ENCODE measurements around the gene EPM2AIP1. TPM values are rescaled to one million over a fixed set of nuclear protein-coding genes. Genes with fewer than 3 reads are reported as not detected.

Gene EPM2AIP1
- total and polyA plus RNA-seq, 2 of the 8 experiments (the other 6 are each of a cell fraction or from before 2014, with no cell fraction given): 6.6 to 9.0 TPM

DNA sequence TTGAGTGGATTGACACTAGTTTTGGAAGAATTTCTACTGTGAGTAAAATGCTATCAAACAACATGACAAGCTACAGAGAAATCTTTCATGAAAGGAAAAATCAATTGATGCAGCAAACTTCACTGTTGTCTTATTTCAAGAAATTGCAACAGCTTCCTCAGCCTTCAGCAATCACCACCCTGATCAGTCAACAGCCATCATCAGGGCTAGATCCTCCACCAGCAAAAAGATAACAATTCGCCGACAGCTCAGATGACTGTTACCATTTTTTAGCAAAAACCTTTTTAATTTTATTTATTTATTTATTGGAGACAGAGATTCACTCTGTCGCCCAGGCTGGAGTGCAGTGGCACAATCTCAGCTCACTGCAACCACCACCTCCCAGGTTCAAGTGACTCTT is 44.4 kb upstream of the EPM2AIP1 start:
- ChIA-PET CTCF (ENCODE audit: partially characterized antibody) (interaction anchor here (1.3 to 1.5 kb wide), 2 partner anchors 133 to 306 kb away, joined by 3 read pairs; no protein-coding TSS in a partner anchor), POLR2A (ENCODE audit: partially characterized antibody) (interaction anchor here (2.4 kb wide), 1 partner anchor 44 kb away, joined by 5 read pairs; the partner anchor contains the start of genes EPM2AIP1 and MLH1)
- Histone ChIP-seq H3K9me3 (ENCODE audit: insufficient read depth in 2 of 2, low read depth in 1 of 2, low read length in 1 of 2) (0 out of 4 replicates have a peak, but pooled peaks cover 0 to 3% of the 10 kb centered on the region in 2 experiments), H2BK20ac (ENCODE audit: low read length) (no peak overlapping the region), H3K9ac (replicated peaks in 1 of 4; ENCODE audit: extremely low read depth in 1 of 4, low read depth in 3 of 4, low read length in 3 of 4) (no peak overlapping the region), H2BK12ac (ENCODE audit: low read depth, low read length) (no peak overlapping the region), H3K56ac (replicated peaks; ENCODE audit: insufficient read length, low read depth, low read length) (no peak overlapping the region), H3K23ac (ENCODE audit: insufficient read length) (no peak overlapping the region), H3K14ac (ENCODE audit: insufficient read length) (no peak overlapping the region), H3K27me3 (replicated peaks in 1 of 4; ENCODE audit: control insufficient read depth in 3 of 4, extremely low read depth in 1 of 4, insufficient read depth in 3 of 4, low read length in 3 of 4) (no peaks in the 10 kb centered on the region), H3K4ac (replicated peaks; ENCODE audit: insufficient read length, low read depth, low read length) (no peak overlapping the region), H3K4me1 (replicated peaks in 1 of 4; ENCODE audit: control insufficient read depth in 3 of 4, insufficient read depth in 4 of 4, low read length in 3 of 4) (no peaks in the 10 kb centered on the region), H3K79me2 (ENCODE audit: control insufficient read depth in 1 of 2, insufficient read depth in 2 of 2, low read length in 2 of 2) (no peaks in the 10 kb centered on the region), H4K91ac (replicated peaks; ENCODE audit: insufficient read length, low read length) (no peak overlapping the region), H3K36me3 (ENCODE audit: control insufficient read depth in 2 of 4, insufficient read depth in 4 of 4, low read length in 3 of 4) (peaks cover 7 to 61% (median 40%) of the 10 kb centered on the region in 4 experiments; a peak in 7 of 8 replicates), H2BK5ac (ENCODE audit: low read depth, low read length) (no peak overlapping the region), H4K5ac (ENCODE audit: insufficient read length, low read depth, low read length) (no peak overlapping the region), H4K8ac (ENCODE audit: extremely low read depth, insufficient read depth, low read length) (no peak overlapping the region), H3K18ac (ENCODE audit: extremely low read depth, low read length) (no peak overlapping the region), H2AFZ (ENCODE audit: low read length) (no peak overlapping the region), H3K4me2 (ENCODE audit: insufficient read depth in 1 of 2, low read depth in 2 of 2, low read length in 2 of 2) (no peak overlapping the region), H2BK15ac (ENCODE audit: low read length) (no peak overlapping the region), H3K79me1 (ENCODE audit: low read depth, low read length) (peaks cover 4% of the 10 kb centered on the region; the same call in 1 of the 2 replicates), H3K27ac (ENCODE audit: low read depth, low read length) (no peak overlapping the region), H2AK5ac (ENCODE audit: low read depth, low read length) (no peak overlapping the region), H3K23me2 (ENCODE audit: low read depth, low read length) (no peaks in the 10 kb centered on the region), H3K4me3 (ENCODE audit: extremely low read depth in 1 of 4, insufficient read depth in 2 of 4, low read depth in 3 of 4, low read length in 4 of 4) (no peak overlapping the region), H4K20me1 (replicated peaks in 1 of 2; ENCODE audit: control insufficient read depth in 1 of 2, insufficient read depth in 2 of 2, low read length in 2 of 2) (no peaks in the 10 kb centered on the region), H2BK120ac (replicated peaks; ENCODE audit: low read depth, low read length) (no peak overlapping the region)
- FAIRE-seq (no peak), DNase-seq (ENCODE audit: low read depth in 1 of 2, low spot score in 2 of 2) (no peak)
- 90% methylated on average over 3 of the region's 3 CpGs; no CpG with 5 or more reads in 1 of the 2 experiments for WGBS, 2 experiments (ENCODE audit: extremely low coverage in 1 of 2, insufficient coverage in 1 of 2, insufficient read length in 1 of 2, insufficient replicate concordance in 2 of 2, low coverage in 1 of 2, low lambda C conversion rate in 2 of 2, missing lambda C conversion rate in 1 of 2)
- TF ChIP-seq YY1 (IDR thresholded peaks at IDR 0.05; ENCODE audit: low read depth, low read length): no peak
- TF ChIP-seq, protein P1, sequence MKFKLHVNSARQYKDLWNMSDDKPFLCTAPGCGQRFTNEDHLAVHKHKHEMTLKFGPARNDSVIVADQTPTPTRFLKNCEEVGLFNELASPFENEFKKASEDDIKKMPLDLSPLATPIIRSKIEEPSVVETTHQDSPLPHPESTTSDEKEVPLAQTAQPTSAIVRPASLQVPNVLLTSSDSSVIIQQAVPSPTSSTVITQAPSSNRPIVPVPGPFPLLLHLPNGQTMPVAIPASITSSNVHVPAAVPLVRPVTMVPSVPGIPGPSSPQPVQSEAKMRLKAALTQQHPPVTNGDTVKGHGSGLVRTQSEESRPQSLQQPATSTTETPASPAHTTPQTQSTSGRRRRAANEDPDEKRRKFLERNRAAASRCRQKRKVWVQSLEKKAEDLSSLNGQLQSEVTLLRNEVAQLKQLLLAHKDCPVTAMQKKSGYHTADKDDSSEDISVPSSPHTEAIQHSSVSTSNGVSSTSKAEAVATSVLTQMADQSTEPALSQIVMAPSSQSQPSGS (IDR thresholded peaks at IDR 0.05; ENCODE audit: low read length): no peak
- TF ChIP-seq RXRA (IDR thresholded peaks at IDR 0.05; ENCODE audit: insufficient read depth, low read depth, low read length): no peak
- TF ChIP-seq BACH1 (IDR thresholded peaks at IDR 0.05; ENCODE audit: low read length): no peak
- TF ChIP-seq KDM4A (IDR thresholded peaks at IDR 0.05; ENCODE audit: low read depth, low read length, severe bottlenecking): no peak
- no peak for TF ChIP-seq CEBPB (IDR thresholded peaks at IDR 0.05; ENCODE audit: low read depth, low read length)
- TF ChIP-seq RNF2 (IDR thresholded peaks at IDR 0.05; ENCODE audit: borderline replicate concordance, low read depth, low read length, missing control alignments, poor library complexity, severe bottlenecking): no peak
- TF ChIP-seq USF2 (IDR thresholded peaks at IDR 0.05; ENCODE audit: low read length): no peak
- TF ChIP-seq HDAC2 (IDR thresholded peaks at IDR 0.05; ENCODE audit: borderline replicate concordance in 1 of 2, low read depth in 2 of 2, low read length in 2 of 2): no peak
- no peak for TF ChIP-seq SUZ12 (IDR thresholded peaks at IDR 0.05; ENCODE audit: low read length)
